Measurements from ENCODE around the gene SHB.

GRCh38 chr9:37994639-37995347, 74.2 kb downstream of the SHB start:
- TF ChIP-seq EZH2 (IDR thresholded peaks at IDR 0.05; ENCODE audit: borderline replicate concordance, low read depth, low read length, severe bottlenecking): no peak
- no peak for TF ChIP-seq CTCF (IDR thresholded peaks at IDR 0.05; ENCODE audit: extremely low read depth in 1 of 2, insufficient read depth in 1 of 2, low read depth in 1 of 2, low read length in 2 of 2)
- TF ChIP-seq POLR2A (IDR thresholded peaks at IDR 0.05; ENCODE audit: low read depth, low read length): no peak
- TF ChIP-seq MAX (IDR thresholded peaks at IDR 0.05; ENCODE audit: insufficient read depth, insufficient read length): no peak
- TF ChIP-seq MYC (IDR thresholded peaks at IDR 0.05; ENCODE audit: low read depth, low read length): no peak
- no peak for TF ChIP-seq POLR2AphosphoS5 (IDR thresholded peaks at IDR 0.05; ENCODE audit: insufficient read depth, low read depth, low read length)
- TF ChIP-seq GATA2 (IDR thresholded peaks at IDR 0.05; ENCODE audit: insufficient read depth, insufficient read length, low read depth, low read length): no peak
- TF ChIP-seq JUN (IDR thresholded peaks at IDR 0.05; ENCODE audit: borderline replicate concordance, insufficient read depth, insufficient read length, low read depth): no peak
- no peak for TF ChIP-seq FOS (IDR thresholded peaks at IDR 0.05; ENCODE audit: borderline replicate concordance, insufficient read depth, low read length)

Measured in endothelial cell of umbilical vein (primary cell).